Activated effector memory CD4-positive, alpha-beta T cell treated with Interleukin-2 at 50 U/mL for 16 hours (primary cell): ENCODE measurements around the gene PRPF4.

Experiments
- DNase-seq: peaks from one replicate; pipeline ENCODE4 v3.0.0-alpha.2; 2020

The PRPF4 gene

GRCh38 chr9:113315231-113315630 lies 39.8 kb downstream of the PRPF4 start:
- no peak for DNase-seq

GRCh38 chr9:113316030-113316429 lies 40.6 kb downstream of the PRPF4 start:
- DNase-seq: no peak

GRCh38 chr9:113317777-113318176 lies 42.3 kb downstream of the PRPF4 start:
- DNase-seq: no peak

- DNase-seq: no peak
Measured at GRCh38 chr9:113319054-113319453, 43.6 kb downstream of the PRPF4 start.

GRCh38 chr9:113320051-113320450 lies 44.6 kb downstream of the PRPF4 start:
- no peak for DNase-seq

- no peak for DNase-seq
Measured at GRCh38 chr9:113322671-113323070, 47.2 kb downstream of the PRPF4 start.

GRCh38 chr9:113326230-113326629 lies 50.8 kb downstream of the PRPF4 start:
- no peak for DNase-seq

GRCh38 chr9:113328045-113328782 lies 52.8 kb downstream of the PRPF4 start:
- DNase-seq: no peak

- no peak for DNase-seq
Measured at GRCh38 chr9:113331780-113332179, 56.3 kb downstream of the PRPF4 start.

- DNase-seq: no peak
Measured at GRCh38 chr9:113337714-113338113, 62.3 kb downstream of the PRPF4 start.

GRCh38 chr9:113340011-113340699 lies 64.7 kb downstream of the PRPF4 start, which contains the start of gene WDR31:
Gene WDR31, minus strand, starts transcription at chr9:113340275. Its CDS starts 8,253 bp downstream, at chr9:113332022.
- DNase-seq: peak; percentile 77

- DNase-seq: no peak
Measured at GRCh38 chr9:113341712-113342410, 66.4 kb downstream of the PRPF4 start.
